GM19324 (cell line): ENCODE results near the gene SIGLEC8.
"Not testable (repeated sequence)": the region's sequence is repeated elsewhere in the genome, so short reads cannot be mapped to it uniquely, and the experiment has no call there.

ENCODE experiments used
- ATAC-seq: cut with Tn5 transposase; IDR thresholded peaks from one replicate; pipeline ENCODE4 v1.9.1; 2021; ENCODE audit warnings: mild to moderate bottlenecking, moderate library complexity; ENCODE audit not compliant: unreplicated experiment, low FRiP score

Gene SIGLEC8

DNA sequence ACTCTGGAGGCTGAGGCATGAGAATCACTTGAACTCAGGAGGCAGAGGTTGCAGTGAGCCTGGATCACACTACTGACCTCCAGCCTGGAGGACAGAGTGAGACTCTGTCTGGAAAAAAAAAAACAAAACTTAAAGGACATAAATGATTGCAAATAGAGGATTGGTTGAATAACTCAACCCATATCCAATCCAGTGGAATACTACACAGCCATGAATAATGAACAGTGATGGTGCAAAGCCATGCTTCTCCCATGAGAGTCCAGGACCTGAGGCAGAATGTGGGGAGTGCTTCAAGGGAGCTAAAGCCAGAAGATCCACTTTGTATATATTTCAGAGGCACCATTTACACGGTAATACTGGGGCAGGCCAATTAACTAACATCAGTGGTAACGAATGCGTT is 17.9 kb upstream of the SIGLEC8 start:
- ATAC-seq = no peak

GRCh38 chr19:51473009-51473707 is 14.9 kb upstream of the SIGLEC8 start:
- no peak for ATAC-seq

DNA sequence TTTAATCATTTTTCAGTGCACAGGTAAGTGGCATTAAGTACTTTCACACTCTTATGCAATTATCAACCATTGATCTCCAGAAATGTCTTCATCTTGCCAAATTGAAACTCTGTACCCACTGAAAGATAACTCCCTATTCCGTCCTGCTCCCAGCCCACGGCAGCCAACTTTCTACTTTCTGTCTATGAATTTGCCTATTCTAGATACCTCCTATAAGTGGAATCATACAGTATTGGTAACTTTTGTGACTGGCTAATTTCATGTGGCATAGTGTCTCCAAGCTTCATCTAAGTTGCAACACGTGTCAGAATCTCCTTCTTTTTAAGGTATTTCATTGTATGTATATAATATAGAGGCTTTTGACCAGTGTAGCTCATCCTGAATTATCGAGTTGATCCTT is 14.4 kb upstream of the SIGLEC8 start:
- ATAC-seq = no peak

- no peak for ATAC-seq
Observed at GRCh38 chr19:51471527-51471926, 13.3 kb upstream of the SIGLEC8 start.

DNA sequence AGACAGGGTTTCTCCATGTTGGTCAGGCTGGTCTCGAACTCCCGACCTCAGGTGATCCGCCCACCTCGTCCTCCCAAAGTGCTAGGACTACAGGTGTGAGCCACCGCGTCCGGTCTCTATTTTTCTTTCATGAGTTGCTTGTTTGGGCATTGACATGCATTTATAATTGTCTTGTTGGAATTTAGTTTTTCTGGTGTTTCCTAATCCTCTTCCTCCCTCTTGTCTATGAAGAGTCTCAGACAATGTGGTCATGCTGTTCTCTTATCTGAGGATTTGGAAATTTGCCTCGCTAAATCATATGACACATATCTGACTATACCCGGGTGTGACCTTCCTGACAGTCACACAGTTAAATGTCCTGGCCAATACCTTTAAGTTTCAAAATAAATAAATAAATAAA is 12.7 kb upstream of the SIGLEC8 start:
- ATAC-seq = no peak

GRCh38 chr19:51469629-51470028 is 11.4 kb upstream of the SIGLEC8 start:
- ATAC-seq = no peak

DNA sequence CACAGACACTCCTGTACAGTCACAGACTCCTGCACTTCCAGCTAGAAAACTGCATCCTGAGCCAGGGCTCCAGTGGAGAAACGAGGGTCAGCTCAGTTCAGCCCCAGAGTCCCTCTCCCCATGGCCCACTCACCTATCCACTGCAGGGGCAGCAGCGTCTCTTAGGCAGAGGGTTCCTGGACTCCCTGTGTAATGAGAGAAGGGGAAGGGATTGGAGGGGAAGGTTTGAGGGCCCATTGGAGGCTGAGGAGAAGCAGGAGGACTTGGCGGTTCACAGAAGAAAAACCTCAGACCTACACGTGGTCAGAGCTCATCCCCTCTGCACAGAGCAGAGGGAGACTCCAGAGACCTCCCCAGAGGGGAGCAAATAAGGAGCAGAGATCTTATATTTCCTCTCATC is 10.9 kb upstream of the SIGLEC8 start:
- no peak for ATAC-seq

DNA sequence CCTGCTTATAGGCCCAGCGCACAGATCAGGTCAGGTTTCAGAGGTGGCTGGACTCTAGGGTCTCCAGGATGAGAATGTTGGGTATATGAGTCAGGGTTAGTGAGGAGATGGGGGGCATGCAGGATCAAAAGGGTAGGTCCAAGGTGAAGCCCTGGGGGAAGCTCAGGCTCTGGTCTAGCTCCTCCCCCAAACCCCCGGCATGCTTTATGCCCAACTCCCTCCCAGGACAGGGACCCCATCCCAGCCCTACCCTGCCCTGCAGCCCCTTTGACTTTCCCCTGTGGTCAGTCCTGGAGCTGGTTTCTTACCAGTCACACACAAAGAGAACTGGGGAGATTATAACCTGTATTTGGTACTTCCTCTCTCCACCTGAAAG is 10.3 kb upstream of the SIGLEC8 start:
- no peak for ATAC-seq

DNA sequence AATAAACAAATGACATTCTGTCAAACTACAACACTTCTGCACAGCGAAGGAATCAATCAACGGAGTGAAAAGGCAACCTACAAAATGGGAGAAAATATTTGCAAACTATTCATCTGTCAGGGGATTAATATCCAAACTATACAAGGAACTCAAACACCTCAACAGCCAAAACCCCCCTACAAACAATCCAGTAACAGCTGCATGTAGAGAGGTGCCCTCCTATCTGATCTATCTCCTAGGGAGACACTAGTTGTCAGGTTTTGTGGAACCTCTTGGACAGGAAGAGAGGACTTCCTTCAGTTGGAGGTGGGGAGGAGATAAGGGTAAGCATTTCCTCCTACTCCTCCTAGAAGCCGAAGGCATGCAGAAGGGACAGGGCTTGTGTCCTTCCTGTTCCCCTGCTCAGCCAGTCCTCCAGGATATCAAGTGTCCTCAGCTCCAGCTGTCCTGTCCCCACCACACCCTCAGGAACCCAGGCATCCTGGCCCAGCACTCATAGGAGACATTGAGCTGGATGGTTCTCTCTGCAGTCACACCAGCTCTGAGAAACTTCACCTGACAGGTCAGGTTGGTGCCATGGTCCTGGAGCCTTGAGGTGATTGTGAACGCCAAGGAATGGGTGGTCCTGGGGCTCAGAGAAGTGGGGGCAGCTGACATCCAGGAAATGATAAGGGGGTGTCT is 9.8 kb upstream of the SIGLEC8 start:
- no peak for ATAC-seq

DNA sequence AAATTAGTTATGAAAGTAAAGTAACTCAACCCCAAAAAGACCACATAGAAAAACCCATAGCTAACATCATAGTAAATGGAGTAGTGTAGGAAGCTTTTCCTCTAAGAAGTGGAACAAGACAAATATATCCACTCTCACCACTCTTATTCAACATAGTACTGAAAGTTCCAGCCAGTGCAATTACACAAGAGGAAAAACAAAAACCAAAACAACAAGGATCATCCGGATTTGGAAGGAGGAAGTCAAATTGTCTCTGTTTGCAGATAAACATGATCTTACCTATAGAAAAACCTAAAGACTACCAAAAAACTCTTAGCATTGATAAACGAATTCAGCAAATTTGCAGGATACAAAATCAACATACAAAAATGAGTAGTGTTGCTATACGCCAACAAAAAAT is 8.5 kb upstream of the SIGLEC8 start:
- no peak for ATAC-seq

GRCh38 chr19:51463976-51464581 is 5.8 kb upstream of the SIGLEC8 start:
- ATAC-seq = not testable (repeated sequence)

- ATAC-seq = no peak
Observed at GRCh38 chr19:51462681-51463080, 4.4 kb upstream of the SIGLEC8 start.

DNA sequence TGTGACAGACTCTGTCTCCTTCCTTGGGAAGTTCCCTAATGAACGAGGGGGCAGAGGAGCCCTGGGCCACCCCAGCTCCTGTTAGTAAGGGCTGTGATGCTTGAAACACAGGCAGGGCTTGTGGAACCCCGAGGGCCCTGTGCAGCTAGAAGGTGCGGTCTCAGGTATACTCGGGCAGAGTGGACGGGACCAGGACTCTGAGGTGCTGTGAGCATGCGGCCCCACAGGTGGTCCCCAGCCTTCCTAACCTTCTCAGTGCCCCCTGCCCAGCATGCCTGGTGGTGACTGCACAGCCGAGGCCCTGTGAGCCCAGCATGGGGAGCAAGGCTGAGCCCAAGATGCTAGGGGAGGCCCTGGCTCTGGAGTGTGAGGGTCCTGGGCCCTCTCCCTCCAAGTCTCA is 4.0 kb upstream of the SIGLEC8 start:
- ATAC-seq = no peak

DNA sequence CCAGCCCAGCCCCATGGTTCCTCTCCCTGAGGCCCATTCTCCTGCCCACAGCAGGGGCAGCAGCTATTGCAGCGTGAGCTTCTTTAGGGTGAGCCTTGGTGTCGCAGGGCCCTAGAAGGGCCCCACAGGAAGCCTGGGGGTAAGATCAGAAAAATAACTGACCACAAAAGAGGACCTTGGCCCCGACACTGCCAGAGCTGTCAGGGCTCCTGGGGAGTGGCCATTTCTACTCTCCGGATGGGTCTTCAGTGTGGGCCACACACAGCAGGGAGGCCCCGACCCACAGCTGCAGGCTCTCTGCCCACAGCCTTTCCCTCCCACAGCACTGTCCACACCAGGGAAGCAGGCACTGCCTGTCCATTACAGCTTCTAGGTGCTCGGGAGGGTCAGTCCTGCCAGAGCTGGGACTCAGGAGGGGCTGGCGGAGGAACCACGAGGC is 3.5 kb upstream of the SIGLEC8 start:
- no peak for ATAC-seq

- ATAC-seq = no peak
Observed at GRCh38 chr19:51460164-51460992, 2.1 kb upstream of the SIGLEC8 start.

DNA sequence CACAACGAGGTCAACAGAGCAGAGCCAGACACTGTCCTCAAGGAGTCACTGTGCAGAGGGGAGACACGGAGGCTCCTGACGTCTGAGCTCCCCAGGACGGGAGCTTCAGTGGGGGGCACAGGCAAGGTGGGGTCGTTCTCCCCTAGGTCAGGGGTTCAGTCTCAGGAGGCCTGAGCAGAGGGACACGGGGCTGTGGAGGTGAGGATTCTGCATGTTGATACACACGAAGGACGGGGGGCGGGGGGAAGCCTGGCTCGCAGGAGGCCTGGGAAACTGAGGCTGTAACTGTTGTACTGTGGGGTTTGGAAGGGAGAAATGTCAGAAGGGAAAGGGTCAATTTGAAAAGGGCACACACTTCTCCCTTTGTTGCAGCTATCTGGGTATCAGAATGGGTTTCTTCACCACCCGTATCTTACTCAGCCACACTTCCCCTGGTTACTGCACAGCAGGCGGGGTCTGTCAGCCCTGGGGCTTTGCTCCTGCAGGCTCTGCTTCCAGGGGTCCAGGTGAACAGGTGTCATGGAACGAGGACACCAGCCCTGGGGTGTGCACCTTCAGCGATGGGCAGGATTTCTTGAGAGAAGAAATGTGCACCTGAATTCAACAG is 748 bp upstream of the SIGLEC8 start:
- no peak for ATAC-seq

GRCh38 chr19:51457351-51458013 is 772 bp downstream of the SIGLEC8 start:
- no peak for ATAC-seq

GRCh38 chr19:51456541-51457290 is 1.5 kb downstream of the SIGLEC8 start:
- ATAC-seq = no peak

- ATAC-seq = no peak
Observed at GRCh38 chr19:51450730-51451307, 7.4 kb downstream of the SIGLEC8 start.
